ENCODE measurements around the gene CDH4.

DNA sequence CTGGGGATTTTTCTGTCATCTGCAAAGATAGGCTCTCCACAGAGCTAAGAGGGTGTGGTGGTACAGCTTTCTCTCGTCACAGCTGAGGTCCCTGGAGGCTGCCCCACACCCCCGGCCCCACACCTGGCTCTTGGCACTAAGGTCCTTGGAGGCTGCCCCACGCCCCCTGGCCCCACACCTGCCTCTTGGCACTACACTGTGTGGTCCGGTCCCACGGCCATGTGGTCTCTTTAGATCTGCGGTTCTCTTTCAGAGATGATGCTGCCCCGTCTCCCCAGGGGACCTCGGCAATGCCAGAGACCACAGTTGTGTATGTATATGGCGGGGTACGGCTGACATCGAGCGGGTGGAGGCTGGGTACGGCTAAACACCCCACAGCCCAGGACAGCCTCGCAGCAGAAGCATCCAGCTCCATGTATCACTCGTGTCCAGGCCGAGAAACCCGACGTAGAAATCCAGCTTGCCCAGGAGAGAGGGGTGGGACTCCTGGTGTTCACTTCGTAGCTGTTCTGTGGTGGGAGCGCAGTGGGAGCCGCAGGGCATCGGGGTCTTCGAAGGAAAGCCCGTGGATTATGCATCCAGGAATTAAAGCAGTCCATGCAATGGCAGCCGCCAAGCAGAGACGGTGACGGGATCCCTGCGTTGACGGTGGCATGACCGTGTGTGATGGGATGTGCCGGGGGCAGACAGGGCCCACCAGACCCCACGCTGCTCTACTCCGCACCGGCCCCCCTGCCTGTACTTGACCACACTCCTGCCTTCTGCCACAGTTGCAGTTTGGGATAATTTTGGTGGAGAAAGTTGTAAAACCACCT is 292.1 kb downstream of the CDH4 start:
- TF ChIP-seq, protein P1, sequence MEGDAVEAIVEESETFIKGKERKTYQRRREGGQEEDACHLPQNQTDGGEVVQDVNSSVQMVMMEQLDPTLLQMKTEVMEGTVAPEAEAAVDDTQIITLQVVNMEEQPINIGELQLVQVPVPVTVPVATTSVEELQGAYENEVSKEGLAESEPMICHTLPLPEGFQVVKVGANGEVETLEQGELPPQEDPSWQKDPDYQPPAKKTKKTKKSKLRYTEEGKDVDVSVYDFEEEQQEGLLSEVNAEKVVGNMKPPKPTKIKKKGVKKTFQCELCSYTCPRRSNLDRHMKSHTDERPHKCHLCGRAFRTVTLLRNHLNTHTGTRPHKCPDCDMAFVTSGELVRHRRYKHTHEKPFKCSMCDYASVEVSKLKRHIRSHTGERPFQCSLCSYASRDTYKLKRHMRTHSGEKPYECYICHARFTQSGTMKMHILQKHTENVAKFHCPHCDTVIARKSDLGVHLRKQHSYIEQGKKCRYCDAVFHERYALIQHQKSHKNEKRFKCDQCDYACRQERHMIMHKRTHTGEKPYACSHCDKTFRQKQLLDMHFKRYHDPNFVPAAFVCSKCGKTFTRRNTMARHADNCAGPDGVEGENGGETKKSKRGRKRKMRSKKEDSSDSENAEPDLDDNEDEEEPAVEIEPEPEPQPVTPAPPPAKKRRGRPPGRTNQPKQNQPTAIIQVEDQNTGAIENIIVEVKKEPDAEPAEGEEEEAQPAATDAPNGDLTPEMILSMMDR (optimal IDR thresholded peaks at IDR 0.05 in 1 of 3, IDR thresholded peaks at IDR 0.05 in 1 of 3, conservative IDR thresholded peaks at IDR 0.05 in 1 of 3; ENCODE audit: extremely low read depth in 1 of 3, insufficient read depth in 2 of 3, low read length in 3 of 3): no peak
- no peak for TF ChIP-seq EZH2 (IDR thresholded peaks at IDR 0.05; ENCODE audit: low read length)

Measured in keratinocyte (primary cell).